PC-9 (cell line): ENCODE measurements around the gene WWC2.

Experiments
- CTCF ChIP-seq: fragments of 200-600 bp; sonication (generic); conservative IDR thresholded peaks from 2 replicates; pipeline ENCODE4 v1.6.1; 2017; ENCODE audit warnings: mixed run types, antibody characterized with exemption, mild to moderate bottlenecking, moderate library complexity
- EZH2 ChIP-seq: fragments of 200-600 bp; sonication (generic); IDR thresholded peaks from 2 replicates; pipeline ENCODE4 v1.8.0; 2017; ENCODE audit warnings: antibody characterized with exemption, low read depth

GRCh38 chr4:183098723-183099536 is at the start of gene WWC2:
- TF ChIP-seq CTCF, result no peak
- TF ChIP-seq EZH2, result no peak
